Ishikawa (cell line): ENCODE results near the gene GRIN2A.

Experiments used
- CEBPB ChIP-seq: IDR thresholded peaks from 2 replicates; pipeline ENCODE4 v1.6.1; 2012
- CREB1 ChIP-seq: IDR thresholded peaks from 2 replicates; pipeline ENCODE4 v1.6.1; 2012; ENCODE audit warnings: low read depth
- EP300 ChIP-seq: IDR thresholded peaks from 2 replicates; pipeline ENCODE4 v1.6.1; 2012; ENCODE audit warnings: borderline replicate concordance
- FOXM1 ChIP-seq: IDR thresholded peaks from 2 replicates; pipeline ENCODE4 v1.6.1; 2012; ENCODE audit warnings: low read depth, borderline replicate concordance
- NFIC ChIP-seq: IDR thresholded peaks from 2 replicates; pipeline ENCODE4 v1.6.1; 2012
- RAD21 ChIP-seq: IDR thresholded peaks from 2 replicates; pipeline ENCODE4 v1.6.1; 2012; ENCODE audit warnings: low read depth
- TAF1 ChIP-seq: IDR thresholded peaks from 2 replicates; pipeline ENCODE4 v1.6.1; 2012; ENCODE audit warnings: low read depth, mild to moderate bottlenecking
- TEAD4 ChIP-seq: IDR thresholded peaks from 2 replicates; pipeline ENCODE4 v1.6.1; 2012
- ZBTB7A ChIP-seq: IDR thresholded peaks from 2 replicates; pipeline ENCODE4 v1.6.1; 2012; ENCODE audit warnings: low read depth
- TF ChIP-seq, protein P1 (sequence below): IDR thresholded peaks from 2 replicates; pipeline ENCODE4 v1.6.1; 2012; ENCODE audit warnings: low read depth, mild to moderate bottlenecking
- TF ChIP-seq, protein P2 (sequence below): IDR thresholded peaks from 2 replicates; pipeline ENCODE4 v1.6.1; 2012

DNA sequence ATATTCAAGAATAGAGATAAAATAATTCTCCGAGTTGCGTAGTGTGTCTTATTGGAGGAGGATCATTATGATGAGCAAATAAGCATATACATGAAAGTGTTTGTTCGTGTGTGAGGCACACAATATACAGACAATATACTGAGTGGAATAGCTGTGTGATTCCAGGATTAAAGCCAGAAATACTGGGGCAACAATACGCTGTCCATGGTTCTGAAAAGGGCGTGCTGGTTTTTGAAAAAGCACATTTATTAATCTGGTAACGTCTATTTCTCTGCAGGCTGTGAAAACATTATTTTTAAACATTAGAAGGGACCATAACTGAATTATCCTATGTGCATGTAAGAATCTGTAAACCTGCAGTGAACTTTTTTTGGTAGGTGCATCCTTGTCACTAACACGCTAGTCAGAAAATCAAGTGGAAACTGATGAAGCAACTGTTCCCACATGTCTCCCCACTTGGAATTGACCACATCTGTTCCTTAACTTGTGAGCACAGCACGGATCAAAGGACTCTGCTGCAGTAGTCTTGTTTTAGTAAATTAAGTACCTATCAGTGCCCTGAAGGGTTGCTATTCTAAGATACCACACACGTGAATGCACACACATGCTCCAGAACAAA, 346.0 kb downstream of the GRIN2A start:
- TF ChIP-seq TAF1, result no peak
- no peak for TF ChIP-seq EP300
- no peak for TF ChIP-seq RAD21
- TF ChIP-seq CREB1, result no peak
- no peak for TF ChIP-seq FOXM1
- no peak for TF ChIP-seq NFIC
- no peak for TF ChIP-seq TEAD4
- no peak for TF ChIP-seq CEBPB
- TF ChIP-seq, protein P1, sequence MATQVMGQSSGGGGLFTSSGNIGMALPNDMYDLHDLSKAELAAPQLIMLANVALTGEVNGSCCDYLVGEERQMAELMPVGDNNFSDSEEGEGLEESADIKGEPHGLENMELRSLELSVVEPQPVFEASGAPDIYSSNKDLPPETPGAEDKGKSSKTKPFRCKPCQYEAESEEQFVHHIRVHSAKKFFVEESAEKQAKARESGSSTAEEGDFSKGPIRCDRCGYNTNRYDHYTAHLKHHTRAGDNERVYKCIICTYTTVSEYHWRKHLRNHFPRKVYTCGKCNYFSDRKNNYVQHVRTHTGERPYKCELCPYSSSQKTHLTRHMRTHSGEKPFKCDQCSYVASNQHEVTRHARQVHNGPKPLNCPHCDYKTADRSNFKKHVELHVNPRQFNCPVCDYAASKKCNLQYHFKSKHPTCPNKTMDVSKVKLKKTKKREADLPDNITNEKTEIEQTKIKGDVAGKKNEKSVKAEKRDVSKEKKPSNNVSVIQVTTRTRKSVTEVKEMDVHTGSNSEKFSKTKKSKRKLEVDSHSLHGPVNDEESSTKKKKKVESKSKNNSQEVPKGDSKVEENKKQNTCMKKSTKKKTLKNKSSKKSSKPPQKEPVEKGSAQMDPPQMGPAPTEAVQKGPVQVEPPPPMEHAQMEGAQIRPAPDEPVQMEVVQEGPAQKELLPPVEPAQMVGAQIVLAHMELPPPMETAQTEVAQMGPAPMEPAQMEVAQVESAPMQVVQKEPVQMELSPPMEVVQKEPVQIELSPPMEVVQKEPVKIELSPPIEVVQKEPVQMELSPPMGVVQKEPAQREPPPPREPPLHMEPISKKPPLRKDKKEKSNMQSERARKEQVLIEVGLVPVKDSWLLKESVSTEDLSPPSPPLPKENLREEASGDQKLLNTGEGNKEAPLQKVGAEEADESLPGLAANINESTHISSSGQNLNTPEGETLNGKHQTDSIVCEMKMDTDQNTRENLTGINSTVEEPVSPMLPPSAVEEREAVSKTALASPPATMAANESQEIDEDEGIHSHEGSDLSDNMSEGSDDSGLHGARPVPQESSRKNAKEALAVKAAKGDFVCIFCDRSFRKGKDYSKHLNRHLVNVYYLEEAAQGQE, result peak; percentile 89
- TF ChIP-seq ZBTB7A, result no peak
- TF ChIP-seq, protein P2, sequence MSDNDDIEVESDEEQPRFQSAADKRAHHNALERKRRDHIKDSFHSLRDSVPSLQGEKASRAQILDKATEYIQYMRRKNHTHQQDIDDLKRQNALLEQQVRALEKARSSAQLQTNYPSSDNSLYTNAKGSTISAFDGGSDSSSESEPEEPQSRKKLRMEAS, result no peak
